Measurements from ENCODE around the gene USP5.

Gene USP5

GRCh38 chr12:6826734-6827436 lies 25.1 kb upstream of the USP5 start:
- no peak for DNase-seq

GRCh38 chr12:6827437-6827911 lies 24.5 kb upstream of the USP5 start:
- peak; percentile 56 for DNase-seq

GRCh38 chr12:6827982-6828780 lies 23.8 kb upstream of the USP5 start, which contains the start of gene P3H3:
P3H3 (plus strand) TSS chr12:6828407; CDS start chr12:6828441, 34 bp downstream.
- peak; percentile 32 for DNase-seq

- peak; percentile 49 for DNase-seq
Observed at GRCh38 chr12:6828781-6829535, 23.0 kb upstream of the USP5 start.

- no peak for DNase-seq
Observed at GRCh38 chr12:6829536-6830220, 22.3 kb upstream of the USP5 start.

GRCh38 chr12:6830286-6830890 lies 21.6 kb upstream of the USP5 start:
- no peak for DNase-seq

- DNase-seq, result no peak
Observed at GRCh38 chr12:6830999-6831398, 21.0 kb upstream of the USP5 start.

GRCh38 chr12:6831450-6831995 lies 20.4 kb upstream of the USP5 start:
- no peak for DNase-seq

- DNase-seq, result no peak
Observed at GRCh38 chr12:6832125-6832524, 19.8 kb upstream of the USP5 start.

- no peak for DNase-seq
Observed at GRCh38 chr12:6833189-6833890, 18.6 kb upstream of the USP5 start.

- no peak for DNase-seq
Observed at GRCh38 chr12:6834254-6834653, 17.7 kb upstream of the USP5 start.

GRCh38 chr12:6834873-6835272 lies 17.1 kb upstream of the USP5 start:
- DNase-seq, result no peak

- DNase-seq, result no peak
Observed at GRCh38 chr12:6836851-6837250, 15.1 kb upstream of the USP5 start.

- DNase-seq, result no peak
Observed at GRCh38 chr12:6837370-6838060, 14.4 kb upstream of the USP5 start.

GRCh38 chr12:6838854-6839253 lies 13.1 kb upstream of the USP5 start:
- DNase-seq, result no peak

GRCh38 chr12:6839482-6840201 lies 12.3 kb upstream of the USP5 start:
- DNase-seq, result no peak

GRCh38 chr12:6840330-6840729 lies 11.6 kb upstream of the USP5 start:
- DNase-seq, result no peak

- DNase-seq, result no peak
Observed at GRCh38 chr12:6840761-6841515, 11.0 kb upstream of the USP5 start, which contains the start of gene GNB3. GNB3 (plus strand) TSS chr12:6840925; CDS start chr12:6841288, 363 bp downstream.

- DNase-seq, result no peak
Observed at GRCh38 chr12:6842075-6842474, 9.9 kb upstream of the USP5 start.
